ENCODE measurements around the gene RNF10. TPM values are rescaled to one million over a fixed set of nuclear protein-coding genes. Genes with fewer than 3 reads are reported as not detected.

RNF10 gene
- total and polyA plus RNA-seq, 2 of the 4 experiments (the other 2 are of a cell fraction) = 44.4 to 95.0 TPM

- Histone ChIP-seq H3K36me3 (ENCODE audit: control insufficient read depth, insufficient read depth, low read length) (peaks cover 69% of the 10 kb centered on the region), H3K23ac (ENCODE audit: low read depth, low read length) (no peak overlapping the region), H3K9me3 (ENCODE audit: control insufficient read depth, insufficient read depth, low read length) (no peaks in the 10 kb centered on the region), H2AK9ac (replicated peaks; ENCODE audit: low read depth, low read length, poor library complexity) (no peak overlapping the region), H3K4me1 (ENCODE audit: control insufficient read depth, insufficient read depth, low read length) (no peaks in the 10 kb centered on the region), H3K14ac (replicated peaks; ENCODE audit: low read depth, low read length) (no peak overlapping the region), H2AK5ac (ENCODE audit: low read depth, low read length) (no peak overlapping the region), H3K9me1 (ENCODE audit: insufficient read depth, low read length) (no peaks in the 10 kb centered on the region), H3K27ac (ENCODE audit: insufficient read depth, low read length) (no peak overlapping the region), H4K20me1 (ENCODE audit: insufficient read depth, low read length) (peaks cover 4% of the 10 kb centered on the region; the same call in 1 of the 2 replicates), H4K5ac (ENCODE audit: low read depth, low read length) (no peak overlapping the region), H3K56ac (ENCODE audit: extremely low read depth, insufficient read depth, low read length) (no peak overlapping the region), H4K91ac (ENCODE audit: insufficient read depth, low read depth, low read length) (no peak overlapping the region), H3K18ac (ENCODE audit: low read depth, low read length) (no peak overlapping the region), H3K9ac (ENCODE audit: low read depth, low read length) (no peak overlapping the region), H3K4me3 (ENCODE audit: insufficient read depth, low read depth, low read length) (no peak overlapping the region), H3K27me3 (ENCODE audit: control insufficient read depth, insufficient read depth, low read length) (no peaks in the 10 kb centered on the region), H2BK120ac (ENCODE audit: low read depth, low read length) (no peak overlapping the region), H3K4me2 (ENCODE audit: low read depth, low read length) (no peak overlapping the region), H2BK15ac (ENCODE audit: low read depth, low read length) (no peak overlapping the region), H2AFZ (replicated peaks; ENCODE audit: low read length, poor library complexity) (no peak overlapping the region), H3K79me1 (ENCODE audit: low read depth in 1 of 2, low read length in 2 of 2) (peaks cover 16 to 27% of the 10 kb centered on the region in 2 experiments; a peak in 3 of 4 replicates), H2BK5ac (ENCODE audit: low read depth, low read length, poor library complexity, severe bottlenecking) (no peak overlapping the region), H3K4ac (ENCODE audit: low read depth, low read length) (no peak overlapping the region), H4K8ac (ENCODE audit: low read depth in 2 of 2, low read length in 2 of 2) (no peak overlapping the region), H2BK20ac (ENCODE audit: low read depth, low read length) (no peak overlapping the region)
- intact Hi-C loops (cut with micrococcal nuclease) (no loop called here), dilution Hi-C loops (cut with HindIII; ENCODE audit: low sequenced_read_pairs, unreplicated experiment) (no loop called here), in situ Hi-C loops (cut with MboI; ENCODE audit: low sequenced_read_pairs) (no loop called here)
- ChIA-PET CTCF (no interaction called here), POLR2A (ENCODE audit: unreplicated experiment) (no interaction called here)
- no TSS peak for BruUV-seq (replicated peaks)
- WGBS, 2 experiments (ENCODE audit: extremely low coverage in 2 of 2, insufficient read length in 1 of 2) = no CpG with 5 or more reads among the region's 2 CpGs
- ATAC-seq (ENCODE audit: low read depth) = no peak
- TF ChIP-seq BHLHE40 (IDR thresholded peaks at IDR 0.05; ENCODE audit: low read depth, low read length) (no peak), CHD1 (IDR thresholded peaks at IDR 0.05; ENCODE audit: low read depth, low read length) (no peak), MAZ (IDR thresholded peaks at IDR 0.05; ENCODE audit: borderline replicate concordance, low read depth, low read length) (no peak), MXI1 (IDR thresholded peaks at IDR 0.05; ENCODE audit: borderline replicate concordance, low read depth, low read length) (no peak), RCOR1 (IDR thresholded peaks at IDR 0.05; ENCODE audit: insufficient replicate concordance, low read length) (no peak), CTCF (conservative IDR thresholded peaks at IDR 0.05; ENCODE audit: low read depth, low read length) (no peak), RAD21 (IDR thresholded peaks at IDR 0.05; ENCODE audit: low read length) (no peak), NFE2L2 (IDR thresholded peaks at IDR 0.05; ENCODE audit: low read depth, low read length) (no peak), RFX5 (IDR thresholded peaks at IDR 0.05; ENCODE audit: low read depth, low read length) (no peak), FOS (IDR thresholded peaks at IDR 0.05; ENCODE audit: low read depth, low read length) (no peak), SMC3 (IDR thresholded peaks at IDR 0.05; ENCODE audit: low read depth, low read length) (no peak), ELK1 (IDR thresholded peaks at IDR 0.05; ENCODE audit: borderline replicate concordance, low read depth, low read length) (no peak), MAFK (IDR thresholded peaks at IDR 0.05; ENCODE audit: low read depth, low read length) (no peak), CEBPB (IDR thresholded peaks at IDR 0.05; ENCODE audit: low read depth, low read length) (no peak), POLR2A (IDR thresholded peaks at IDR 0.05; ENCODE audit: low read depth, low read length) (no peak)
- TF ChIP-seq, protein P1, sequence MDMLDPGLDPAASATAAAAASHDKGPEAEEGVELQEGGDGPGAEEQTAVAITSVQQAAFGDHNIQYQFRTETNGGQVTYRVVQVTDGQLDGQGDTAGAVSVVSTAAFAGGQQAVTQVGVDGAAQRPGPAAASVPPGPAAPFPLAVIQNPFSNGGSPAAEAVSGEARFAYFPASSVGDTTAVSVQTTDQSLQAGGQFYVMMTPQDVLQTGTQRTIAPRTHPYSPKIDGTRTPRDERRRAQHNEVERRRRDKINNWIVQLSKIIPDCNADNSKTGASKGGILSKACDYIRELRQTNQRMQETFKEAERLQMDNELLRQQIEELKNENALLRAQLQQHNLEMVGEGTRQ (IDR thresholded peaks at IDR 0.05; ENCODE audit: low read depth, low read length) = no peak
- no peak for DNase-seq
Observed at GRCh38 chr12:120574106-120574505, 40.0 kb downstream of the RNF10 start.

All from IMR-90 (cell line).